MM.1S (cell line): Measurements from ENCODE around the gene ZFR2.
"Not testable (repeated sequence)": the region's sequence is repeated elsewhere in the genome, so short reads cannot be mapped to it uniquely, and the experiment has no call there.

Experiments used
- DNase-seq: peaks from one replicate; pipeline ENCODE4 v3.0.0-alpha.2; 2015
- H2AFZ ChIP-seq: fragments of 300-600 bp; sonication (generic); 2 replicates; pipeline ENCODE4 v1.6.0; 2016; ENCODE audit warnings: antibody characterized with exemption, low read length
- H3F3A ChIP-seq: fragments of 300-600 bp; sonication (generic); 2 replicates; pipeline ENCODE4 v1.6.1; 2016; ENCODE audit warnings: mild to moderate bottlenecking, antibody characterized with exemption, low read length, moderate library complexity, mixed read lengths; ENCODE audit not compliant: insufficient read depth
- H3K27ac ChIP-seq: fragments of 300-600 bp; sonication (generic); 2 replicates; pipeline ENCODE4 v1.5.1; 2016; ENCODE audit warnings: mild to moderate bottlenecking, low read length
- H3K27me3 ChIP-seq: fragments of 300-600 bp; sonication (generic); replicated peaks from 2 replicates; pipeline ENCODE4 v1.6.0; 2016; ENCODE audit warnings: low read length; ENCODE audit not compliant: insufficient read depth
- H3K36me3 ChIP-seq: fragments of 300-600 bp; sonication (generic); replicated peaks from 2 replicates; pipeline ENCODE4 v1.6.1; 2016; ENCODE audit warnings: mild to moderate bottlenecking, low read length, mixed read lengths; ENCODE audit not compliant: insufficient read depth
- H3K4me1 ChIP-seq: fragments of 300-600 bp; sonication (generic); 2 replicates; pipeline ENCODE4 v1.6.1; 2016; ENCODE audit warnings: low read length, mixed read lengths
- H3K4me2 ChIP-seq: fragments of 300-600 bp; sonication (generic); 2 replicates; pipeline ENCODE4 v1.6.0; 2016; ENCODE audit warnings: low read depth, low read length
- H3K4me3 ChIP-seq: fragments of 300-600 bp; sonication (generic); 2 replicates; pipeline ENCODE4 v1.5.1; 2016; ENCODE audit warnings: low read length, mixed read lengths
- H3K79me2 ChIP-seq: fragments of 300-600 bp; sonication (generic); 2 replicates; pipeline ENCODE4 v1.6.1; 2016; ENCODE audit warnings: mixed run types, low read length, mixed read lengths
- H3K9ac ChIP-seq: fragments of 300-600 bp; sonication (generic); 2 replicates; pipeline ENCODE4 v1.6.1; 2016; ENCODE audit warnings: low read length, mixed read lengths
- H3K9me2 ChIP-seq: fragments of 300-600 bp; sonication (generic); replicated peaks from 2 replicates; pipeline ENCODE4 v1.6.1; 2016; ENCODE audit warnings: mild to moderate bottlenecking, low read length, mixed read lengths; ENCODE audit not compliant: insufficient read depth
- H3K9me3 ChIP-seq: fragments of 300-600 bp; sonication (generic); replicated peaks from 2 replicates; pipeline ENCODE4 v1.6.1; 2016; ENCODE audit warnings: mild to moderate bottlenecking, low read length, mixed read lengths; ENCODE audit not compliant: insufficient read depth
- H4K20me1 ChIP-seq: fragments of 300-600 bp; sonication (generic); 2 replicates; pipeline ENCODE4 v1.6.1; 2016; ENCODE audit warnings: mild to moderate bottlenecking, low read length, moderate library complexity, mixed read lengths; ENCODE audit not compliant: insufficient read depth
- EZH2 ChIP-seq: fragments of 300-600 bp; sonication (generic); optimal IDR thresholded peaks from 2 replicates; pipeline ENCODE3; 2017; ENCODE audit warnings: low read depth, mild to moderate bottlenecking, antibody characterized with exemption, low read length, mixed read lengths
- EZH2phosphoT487 ChIP-seq: fragments of 300-600 bp; sonication (generic); IDR thresholded peaks from 2 replicates; pipeline ENCODE4 v1.6.1; 2018; ENCODE audit warnings: antibody characterized with exemption, low read length
- TF ChIP-seq, protein P1 (sequence below): fragments of 300-600 bp; sonication (generic); IDR thresholded peaks from 2 replicates; pipeline ENCODE4 v1.5.1; 2016; ENCODE audit warnings: antibody characterized with exemption, low read length, mixed read lengths

The ZFR2 gene

GRCh38 chr19:3768015-3768747, 100.7 kb downstream of the ZFR2 start:
- peaks cover 11% of the 10 kb centered on the region for H3K79me2 ChIP-seq
- H3K27ac ChIP-seq = no peak overlapping the region
- H3K9me3 ChIP-seq = no peaks in the 10 kb centered on the region
- H3K27me3 ChIP-seq = peaks cover 4% of the 10 kb centered on the region; the same call in 1 of the 2 replicates
- no peaks in the 10 kb centered on the region for H3F3A ChIP-seq
- no peaks in the 10 kb centered on the region for H3K4me1 ChIP-seq
- H3K4me3 ChIP-seq = no peak overlapping the region
- DNase-seq = no peak
- H3K36me3 ChIP-seq = no peaks in the 10 kb centered on the region
- TF ChIP-seq EZH2phosphoT487 (no peak), EZH2 (no peak)
- TF ChIP-seq, protein P1, sequence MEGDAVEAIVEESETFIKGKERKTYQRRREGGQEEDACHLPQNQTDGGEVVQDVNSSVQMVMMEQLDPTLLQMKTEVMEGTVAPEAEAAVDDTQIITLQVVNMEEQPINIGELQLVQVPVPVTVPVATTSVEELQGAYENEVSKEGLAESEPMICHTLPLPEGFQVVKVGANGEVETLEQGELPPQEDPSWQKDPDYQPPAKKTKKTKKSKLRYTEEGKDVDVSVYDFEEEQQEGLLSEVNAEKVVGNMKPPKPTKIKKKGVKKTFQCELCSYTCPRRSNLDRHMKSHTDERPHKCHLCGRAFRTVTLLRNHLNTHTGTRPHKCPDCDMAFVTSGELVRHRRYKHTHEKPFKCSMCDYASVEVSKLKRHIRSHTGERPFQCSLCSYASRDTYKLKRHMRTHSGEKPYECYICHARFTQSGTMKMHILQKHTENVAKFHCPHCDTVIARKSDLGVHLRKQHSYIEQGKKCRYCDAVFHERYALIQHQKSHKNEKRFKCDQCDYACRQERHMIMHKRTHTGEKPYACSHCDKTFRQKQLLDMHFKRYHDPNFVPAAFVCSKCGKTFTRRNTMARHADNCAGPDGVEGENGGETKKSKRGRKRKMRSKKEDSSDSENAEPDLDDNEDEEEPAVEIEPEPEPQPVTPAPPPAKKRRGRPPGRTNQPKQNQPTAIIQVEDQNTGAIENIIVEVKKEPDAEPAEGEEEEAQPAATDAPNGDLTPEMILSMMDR = no peak
- H4K20me1 ChIP-seq = no peaks in the 10 kb centered on the region
- no peak overlapping the region for H3K9ac ChIP-seq
- no peaks in the 10 kb centered on the region for H3K9me2 ChIP-seq
- no peak overlapping the region for H3K4me2 ChIP-seq
- no peak overlapping the region for H2AFZ ChIP-seq

DNA sequence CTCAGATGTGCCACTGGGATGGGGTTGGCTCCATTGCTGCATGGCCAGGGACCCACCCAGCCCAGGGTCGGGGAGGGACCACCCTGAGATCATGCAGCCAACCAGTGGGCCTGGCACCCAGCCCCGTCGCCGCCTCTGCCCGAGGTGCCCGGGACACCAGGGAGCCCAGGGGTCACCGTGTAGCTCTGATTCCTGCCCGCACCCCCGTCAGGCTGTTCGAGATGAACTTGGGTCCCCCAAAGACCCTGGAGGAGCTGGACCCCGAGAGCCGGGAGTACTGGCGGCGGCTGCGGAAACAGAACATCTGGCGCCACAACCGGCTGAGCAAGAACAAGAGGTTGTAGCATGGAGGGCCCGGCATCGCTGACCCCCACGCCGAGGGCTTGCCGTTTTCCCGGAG, 101.8 kb downstream of the ZFR2 start:
- no peak for TF ChIP-seq EZH2phosphoT487
- TF ChIP-seq EZH2 = no peak
- TF ChIP-seq, protein P1 = no peak

GRCh38 chr19:3766520-3766919, 102.3 kb downstream of the ZFR2 start:
- no peaks in the 10 kb centered on the region for H3K36me3 ChIP-seq
- H3K4me1 ChIP-seq = peaks cover 3% of the 10 kb centered on the region
- H3K9ac ChIP-seq = no peak overlapping the region
- DNase-seq = no peak
- no peaks in the 10 kb centered on the region for H4K20me1 ChIP-seq
- no peaks in the 10 kb centered on the region for H3K9me3 ChIP-seq
- no peak overlapping the region for H3K4me3 ChIP-seq
- no peak overlapping the region for H2AFZ ChIP-seq
- no peak overlapping the region for H3K27ac ChIP-seq
- no peaks in the 10 kb centered on the region for H3K9me2 ChIP-seq
- H3F3A ChIP-seq = peaks cover 9% of the 10 kb centered on the region
- no peak overlapping the region for H3K4me2 ChIP-seq
- TF ChIP-seq EZH2phosphoT487 = no peak
- no peak for TF ChIP-seq EZH2
- TF ChIP-seq, protein P1 = no peak
- peaks cover 13% of the 10 kb centered on the region for H3K79me2 ChIP-seq
- H3K27me3 ChIP-seq = no peaks in the 10 kb centered on the region

More for the DNA sequence above, 101.8 kb downstream of the ZFR2 start:
- H3K4me1 ChIP-seq = no peaks in the 10 kb centered on the region
- peaks cover 5% of the 10 kb centered on the region for H3F3A ChIP-seq
- no peaks in the 10 kb centered on the region for H3K9me3 ChIP-seq
- no peak overlapping the region for H2AFZ ChIP-seq
- H3K27me3 ChIP-seq = no peaks in the 10 kb centered on the region
- H3K27ac ChIP-seq = no peak overlapping the region
- DNase-seq = no peak
- no peak overlapping the region for H3K9ac ChIP-seq
- peaks cover 13% of the 10 kb centered on the region for H3K79me2 ChIP-seq
- H4K20me1 ChIP-seq = no peaks in the 10 kb centered on the region
- H3K9me2 ChIP-seq = no peaks in the 10 kb centered on the region
- H3K4me3 ChIP-seq = no peak overlapping the region
- H3K4me2 ChIP-seq = no peak overlapping the region
- H3K36me3 ChIP-seq = no peaks in the 10 kb centered on the region

DNA sequence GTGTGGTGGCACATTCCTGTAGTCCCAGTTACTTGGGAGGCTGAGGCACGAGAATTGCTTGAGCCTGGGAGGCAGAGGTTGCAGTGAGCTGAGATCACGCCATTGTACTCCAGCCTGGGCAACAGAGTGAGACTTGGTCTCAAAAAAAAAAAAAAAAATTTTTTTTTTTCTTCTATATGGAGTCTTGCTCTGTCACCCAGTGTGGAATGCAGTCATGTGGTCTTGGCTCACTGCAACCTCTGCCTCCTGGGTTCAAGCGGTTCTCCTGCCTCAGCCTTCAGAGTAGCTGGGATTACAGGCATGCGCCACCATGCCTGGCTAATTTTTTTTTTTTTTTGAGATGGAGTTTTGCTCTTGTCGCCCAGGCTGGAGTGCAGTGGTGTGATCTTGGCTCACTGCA, 103.1 kb downstream of the ZFR2 start:
- H3K9me2 ChIP-seq, H3K27me3 ChIP-seq, H3K4me1 ChIP-seq, H3K36me3 ChIP-seq, H3K9ac ChIP-seq, H2AFZ ChIP-seq, H3K4me2 ChIP-seq, H3K9me3 ChIP-seq, H3K4me3 ChIP-seq, H3F3A ChIP-seq, DNase-seq, H4K20me1 ChIP-seq, H3K27ac ChIP-seq: not testable (repeated sequence)
- H3K79me2 ChIP-seq = peaks cover 20% of the 10 kb centered on the region
